ENCODE measurements around the gene TMEM129. TPM values are rescaled to one million over a fixed set of nuclear protein-coding genes. Genes with fewer than 3 reads are reported as not detected.

TMEM129 gene
- polyA plus RNA-seq, 1 donor from 2014 or later = 42.1 TPM

DNA sequence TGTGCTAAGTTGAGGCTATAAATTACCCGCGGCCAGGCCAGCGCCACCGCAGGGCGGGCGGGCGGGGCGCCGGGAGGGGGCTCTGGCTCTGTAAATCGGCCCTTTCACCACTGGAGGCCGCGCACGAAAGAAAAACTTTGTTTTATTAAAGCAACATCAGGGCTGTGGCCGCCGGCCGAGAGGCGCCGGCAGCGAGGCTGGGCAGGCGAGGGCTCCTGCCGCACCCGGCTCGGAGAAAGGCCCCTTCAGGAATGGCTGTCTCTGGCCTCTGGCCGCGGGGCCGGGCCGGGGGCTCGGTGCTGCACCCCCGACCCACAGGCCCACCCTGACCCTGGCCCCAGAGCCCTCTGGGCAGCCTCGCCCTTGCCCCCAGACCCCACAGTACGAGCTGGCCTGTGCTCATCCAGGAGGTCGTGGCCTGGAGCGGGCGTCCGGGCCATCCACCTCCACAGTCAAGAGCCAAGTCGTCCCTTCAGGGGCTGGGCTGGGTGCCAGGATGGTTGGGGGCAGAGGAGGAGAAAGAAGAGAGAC, 42.5 kb upstream of the TMEM129 start:
- Histone ChIP-seq H3K27ac (ENCODE audit: low read length) (no peak overlapping the region), H3K4me2 (ENCODE audit: low read length) (no peak overlapping the region), H3K4me3 (ENCODE audit: low read length) (no peak overlapping the region), H3K79me2 (replicated peaks; ENCODE audit: insufficient read depth, low read length) (no peaks in the 10 kb centered on the region), H3F3A (ENCODE audit: insufficient read depth, low read length, poor library complexity, severe bottlenecking) (no peaks in the 10 kb centered on the region), H3K9me2 (ENCODE audit: insufficient read depth, low read length) (no peaks in the 10 kb centered on the region), H3K9me3 (ENCODE audit: low read length) (no peaks in the 10 kb centered on the region), H3K27me3 (ENCODE audit: insufficient read depth, low read depth, low read length) (peaks cover 17% of the 10 kb centered on the region), H4K20me1 (ENCODE audit: insufficient read depth) (no peaks in the 10 kb centered on the region), H3K36me3 (ENCODE audit: insufficient read depth, low read length) (no peaks in the 10 kb centered on the region), H2AFZ (ENCODE audit: low read depth, low read length) (no peak overlapping the region), H3K9ac (ENCODE audit: low read length) (no peak overlapping the region)
- TF ChIP-seq EZH2 (IDR thresholded peaks at IDR 0.05; ENCODE audit: borderline replicate concordance, insufficient read depth, low read length, poor library complexity, severe bottlenecking) = no peak

GRCh38 chr4:1763070-1763549, 42.0 kb upstream of the TMEM129 start:
- no peak overlapping the region for H3K4me2 ChIP-seq (ENCODE audit: low read length)
- TF ChIP-seq RAD21 (conservative IDR thresholded peaks at IDR 0.05) = no peak
- no peak for TF ChIP-seq CTCF (IDR thresholded peaks at IDR 0.05; ENCODE audit: poor library complexity, severe bottlenecking)
- no peak for TF ChIP-seq EP300 (conservative IDR thresholded peaks at IDR 0.05; ENCODE audit: poor library complexity, severe bottlenecking)
- no peak for TF ChIP-seq SMC3 (conservative IDR thresholded peaks at IDR 0.05; ENCODE audit: poor library complexity)
- TF ChIP-seq REST (IDR thresholded peaks at IDR 0.05; ENCODE audit: borderline replicate concordance) = no peak
- no peak for TF ChIP-seq TAF1 (IDR thresholded peaks at IDR 0.05; ENCODE audit: low read depth)
- no peak for TF ChIP-seq POLR2AphosphoS5 (IDR thresholded peaks at IDR 0.05)
- no peak for TF ChIP-seq EZH2 (IDR thresholded peaks at IDR 0.05; ENCODE audit: borderline replicate concordance, insufficient read depth, low read length, poor library complexity, severe bottlenecking)
- TF ChIP-seq MXI1 (conservative IDR thresholded peaks at IDR 0.05; ENCODE audit: poor library complexity, severe bottlenecking) = no peak
- H3K9me3 ChIP-seq (ENCODE audit: low read length) = no peaks in the 10 kb centered on the region
- H3K9me2 ChIP-seq (ENCODE audit: insufficient read depth, low read length) = no peaks in the 10 kb centered on the region
- no peaks in the 10 kb centered on the region for H3K79me2 ChIP-seq (replicated peaks; ENCODE audit: insufficient read depth, low read length)
- no peaks in the 10 kb centered on the region for H3K36me3 ChIP-seq (ENCODE audit: insufficient read depth, low read length)
- no peaks in the 10 kb centered on the region for H3F3A ChIP-seq (ENCODE audit: insufficient read depth, low read length, poor library complexity, severe bottlenecking)
- H2AFZ ChIP-seq (ENCODE audit: low read depth, low read length) = no peak overlapping the region
- no peak overlapping the region for H3K4me3 ChIP-seq (ENCODE audit: low read length)
- no peaks in the 10 kb centered on the region for H4K20me1 ChIP-seq (ENCODE audit: insufficient read depth)
- H3K27me3 ChIP-seq (ENCODE audit: insufficient read depth, low read depth, low read length) = peaks cover 13% of the 10 kb centered on the region
- no peak overlapping the region for H3K9ac ChIP-seq (ENCODE audit: low read length)
- no peak overlapping the region for H3K27ac ChIP-seq (ENCODE audit: low read length)
